Occipital lobe (tissue), 2 donors: ENCODE measurements around the gene ALG1L2. TPM values are rescaled to one million over a fixed set of nuclear protein-coding genes. Genes with fewer than 3 reads are reported as not detected.
"Not testable (repeated sequence)": the region's sequence is repeated elsewhere in the genome, so short reads cannot be mapped to it uniquely, and the experiment has no call there.

Experiments
- DNase-seq: peaks from one replicate; lab custom pipeline; 2025; lab: John Stamatoyannopoulos, UW
- total RNA-seq: library from RNA; depleted of rRNA; stranded (reverse); fragments of >200 nt; gene quantifications from one replicate; pipeline ENCODE4 v1.2.3, GENCODE V29; 2014

ALG1L2 gene
- total RNA-seq, 1 donor from 2014 or later, result 0.62 TPM

- no peak for DNase-seq
Measured at GRCh38 chr3:130093741-130094391, 12.2 kb downstream of the ALG1L2 start.

- DNase-seq, result not testable (repeated sequence)
Measured at GRCh38 chr3:130094491-130094941, 12.9 kb downstream of the ALG1L2 start.

DNA sequence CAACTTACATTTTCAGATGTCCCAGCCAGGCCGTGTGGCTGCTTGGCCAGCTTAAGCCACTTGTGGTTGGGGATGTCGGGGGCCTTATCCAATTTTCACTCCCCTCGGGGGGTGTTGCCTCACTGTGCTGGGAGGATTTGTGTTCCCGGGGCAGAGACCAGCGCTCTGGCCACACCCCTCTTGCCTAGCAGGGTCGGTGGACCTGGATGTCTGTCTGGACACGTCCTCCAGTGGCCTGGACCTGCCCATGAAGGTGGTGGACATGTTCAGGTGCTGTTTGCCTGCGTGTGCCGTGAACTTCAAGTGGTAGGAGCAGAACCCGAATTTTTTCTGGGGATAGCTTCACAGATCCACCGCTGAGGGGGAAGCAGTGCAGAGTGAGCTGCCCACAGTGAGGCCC, 14.2 kb downstream of the ALG1L2 start:
- DNase-seq, result not testable (repeated sequence)

- DNase-seq, result not testable (repeated sequence)
Measured at GRCh38 chr3:130097096-130097495, 15.5 kb downstream of the ALG1L2 start.

DNA sequence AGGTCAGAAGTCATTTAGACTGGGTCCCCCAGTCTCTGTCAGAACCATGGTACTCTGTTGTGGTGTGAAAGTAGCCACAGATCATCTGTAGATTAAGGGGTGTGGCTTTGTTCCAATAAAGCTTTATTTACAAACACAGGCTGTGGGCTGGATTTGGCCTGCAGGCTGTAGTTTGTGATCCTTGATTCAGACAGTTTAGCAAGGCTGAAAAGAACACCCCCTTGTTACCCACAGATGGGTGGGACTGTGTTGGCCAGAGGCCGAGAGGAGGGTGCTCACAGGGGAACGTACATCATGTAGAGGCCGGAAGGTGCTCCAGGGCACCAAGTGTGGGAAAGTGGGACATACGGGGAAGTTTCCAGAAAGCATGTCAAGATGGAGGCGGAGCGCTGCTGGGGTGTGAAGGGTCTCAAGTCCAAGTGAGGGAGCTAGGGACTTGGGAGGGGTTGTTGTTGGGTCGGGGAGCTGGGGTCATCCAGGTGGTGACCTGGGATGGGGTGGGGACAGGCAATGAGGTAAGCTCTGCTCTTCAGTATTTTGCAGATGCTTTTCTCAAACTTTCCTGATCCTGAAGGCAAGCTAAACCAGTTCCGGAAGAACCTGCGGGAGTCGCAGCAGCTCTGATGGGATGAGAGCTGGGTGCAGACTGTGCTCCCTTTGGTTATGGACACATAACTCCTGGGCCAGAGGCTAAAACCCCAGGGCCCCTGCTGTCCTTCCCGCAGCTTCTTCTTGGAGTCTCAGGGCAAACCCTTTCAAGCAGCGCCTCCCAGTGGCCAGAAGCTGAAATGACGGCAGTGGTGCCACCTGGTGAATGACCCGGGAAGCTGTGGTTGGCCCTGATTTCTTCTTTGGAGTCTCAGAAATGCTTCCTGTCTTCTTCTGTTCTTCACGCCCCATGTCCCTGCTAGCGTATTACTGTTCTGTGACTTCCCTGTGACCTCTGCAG, 16.3 kb downstream of the ALG1L2 start:
- DNase-seq, result not testable (repeated sequence)

GRCh38 chr3:130098639-130099385, 17.2 kb downstream of the ALG1L2 start:
- not testable (repeated sequence) for DNase-seq

- not testable (repeated sequence) for DNase-seq
Measured at GRCh38 chr3:130102545-130102944, 20.9 kb downstream of the ALG1L2 start.

DNA sequence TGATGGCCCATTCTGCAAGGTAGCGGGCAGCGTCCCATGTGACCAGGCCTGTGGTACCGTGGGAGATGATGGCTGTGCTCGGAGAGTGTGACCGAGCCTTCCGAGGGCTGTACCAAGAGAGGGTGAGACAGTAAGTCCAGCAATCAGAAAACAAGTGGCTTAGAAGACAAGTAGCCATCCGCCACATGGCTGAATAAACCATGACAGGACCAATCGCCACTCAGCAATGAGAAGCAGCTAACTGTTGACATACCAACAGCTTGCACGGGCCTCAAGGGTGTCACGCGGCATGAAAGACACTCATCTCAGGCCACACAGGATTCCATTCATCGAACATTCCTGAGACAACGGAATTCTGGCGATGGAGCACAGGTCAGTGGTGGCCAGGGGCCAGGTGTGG, 22.6 kb downstream of the ALG1L2 start:
- not testable (repeated sequence) for DNase-seq

- not testable (repeated sequence) for DNase-seq
Measured at GRCh38 chr3:130107333-130107995, 25.8 kb downstream of the ALG1L2 start.

- DNase-seq, result not testable (repeated sequence)
Measured at GRCh38 chr3:130108836-130109585, 27.4 kb downstream of the ALG1L2 start.

GRCh38 chr3:130110386-130111169, 28.9 kb downstream of the ALG1L2 start:
- not testable (repeated sequence) for DNase-seq

DNA sequence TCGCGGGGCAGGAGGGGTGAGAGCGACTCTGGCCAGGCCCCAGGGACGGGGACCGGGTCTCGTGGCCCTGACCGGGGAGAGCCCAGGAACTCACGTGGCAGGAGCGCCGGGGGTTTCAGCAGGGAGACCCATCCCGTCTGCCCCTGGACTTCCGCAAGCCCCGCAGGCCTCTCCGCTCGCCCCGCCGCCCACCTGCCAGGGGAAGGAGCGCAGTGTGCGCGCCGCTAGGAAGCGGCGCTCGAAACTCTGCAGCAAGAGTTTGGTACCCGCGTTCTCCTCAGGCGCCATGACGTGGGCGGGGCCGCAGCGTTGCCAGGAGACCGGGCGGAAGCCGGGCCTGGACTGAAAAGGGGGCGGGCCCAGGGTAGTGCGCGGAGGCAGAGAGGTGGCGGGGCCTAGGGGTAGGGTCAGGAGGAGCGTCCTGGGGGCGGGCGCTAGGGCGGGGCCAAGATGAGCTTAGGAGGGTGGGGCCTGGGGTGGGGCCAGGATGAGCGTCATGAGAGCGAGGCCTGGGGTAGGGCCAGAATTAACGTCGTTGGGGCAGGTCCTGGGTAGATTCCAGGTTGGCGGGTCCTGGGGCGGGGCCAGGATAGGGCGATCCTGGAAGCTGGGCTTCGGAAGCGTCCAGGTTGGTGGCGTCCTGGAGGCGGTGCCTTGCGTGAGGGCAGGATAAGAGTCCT, 29.7 kb downstream of the ALG1L2 start:
- peak; percentile 98 for DNase-seq

DNA sequence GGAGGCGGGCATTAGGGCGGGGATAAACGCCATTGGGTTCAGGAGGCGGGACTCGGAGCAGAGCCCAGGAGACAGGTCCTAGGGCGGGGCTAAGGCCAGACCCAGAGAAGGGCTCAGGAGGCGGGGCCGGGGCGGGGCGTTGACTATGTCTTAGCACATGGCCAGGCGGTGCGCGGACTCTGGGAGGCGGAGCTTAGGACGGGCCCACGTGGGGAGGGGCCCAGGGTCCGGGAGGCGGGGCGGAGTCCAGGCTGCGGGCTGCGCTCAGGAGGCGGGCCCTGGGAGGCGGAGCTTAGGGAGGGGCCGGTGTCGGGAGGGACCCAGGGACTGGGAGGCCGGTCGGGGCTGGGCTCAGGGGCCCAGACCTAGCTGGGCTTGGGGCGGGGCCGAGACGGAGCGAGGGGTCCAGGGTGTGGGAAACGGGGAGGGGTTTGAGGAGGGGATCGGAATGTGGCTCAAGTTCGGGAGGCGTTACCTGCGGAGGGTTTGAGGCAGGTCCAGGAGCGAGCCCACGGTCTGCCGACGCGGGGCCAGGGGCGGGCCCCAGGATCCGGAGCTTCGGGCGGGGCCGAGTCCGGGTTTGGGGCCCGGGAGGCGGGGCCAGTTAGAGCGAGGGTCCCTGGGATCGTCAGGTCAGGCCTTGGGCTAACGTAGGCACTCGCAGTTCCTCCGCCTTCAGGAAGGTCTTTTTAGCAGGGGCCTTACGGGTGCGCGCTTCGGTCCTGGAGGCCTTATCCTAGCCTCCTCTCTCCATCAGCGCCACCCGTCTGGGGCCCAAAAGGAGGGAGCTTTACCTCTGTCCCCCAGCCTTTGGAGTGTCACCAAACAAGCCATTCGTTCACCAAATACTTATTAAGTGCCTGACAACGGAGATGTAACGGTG, 30.5 kb downstream of the ALG1L2 start:
- DNase-seq, result peak; percentile 98

DNA sequence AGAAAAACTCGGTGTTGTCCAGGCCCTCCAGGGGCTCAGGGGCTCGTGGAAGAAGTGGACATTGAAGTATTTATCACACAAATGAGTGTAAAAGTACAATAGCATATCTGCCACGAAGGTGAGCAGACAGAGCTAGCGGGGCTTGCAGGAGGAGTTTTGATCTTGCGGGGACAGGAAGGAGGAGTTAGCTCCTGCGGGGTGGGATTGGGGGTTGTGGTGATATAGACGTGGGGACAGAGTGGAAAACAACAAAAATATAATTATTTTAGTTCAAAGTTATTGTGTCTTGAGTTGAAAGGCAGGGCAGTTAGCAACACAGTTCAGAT, 31.1 kb downstream of the ALG1L2 start:
- not testable (repeated sequence) for DNase-seq

DNA sequence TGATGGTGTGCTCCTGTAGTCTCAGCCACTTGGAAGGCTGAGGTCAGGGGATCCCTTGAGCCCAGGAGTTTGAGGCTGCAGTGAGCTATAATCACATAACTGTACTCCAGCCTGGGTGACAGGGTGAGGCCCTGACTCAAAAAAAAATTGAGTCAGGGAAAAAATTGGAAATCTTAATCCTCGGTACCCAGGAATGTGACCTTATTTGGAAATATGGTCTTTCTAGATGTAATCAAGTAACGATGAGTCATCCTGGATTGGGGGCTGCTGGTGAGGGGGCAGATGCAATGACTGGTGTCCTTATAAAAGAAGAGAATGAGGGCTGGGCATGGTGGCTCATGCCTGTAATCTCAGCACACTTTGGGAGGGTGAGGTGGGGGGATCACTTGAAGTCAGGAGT, 33.8 kb downstream of the ALG1L2 start:
- not testable (repeated sequence) for DNase-seq

DNA sequence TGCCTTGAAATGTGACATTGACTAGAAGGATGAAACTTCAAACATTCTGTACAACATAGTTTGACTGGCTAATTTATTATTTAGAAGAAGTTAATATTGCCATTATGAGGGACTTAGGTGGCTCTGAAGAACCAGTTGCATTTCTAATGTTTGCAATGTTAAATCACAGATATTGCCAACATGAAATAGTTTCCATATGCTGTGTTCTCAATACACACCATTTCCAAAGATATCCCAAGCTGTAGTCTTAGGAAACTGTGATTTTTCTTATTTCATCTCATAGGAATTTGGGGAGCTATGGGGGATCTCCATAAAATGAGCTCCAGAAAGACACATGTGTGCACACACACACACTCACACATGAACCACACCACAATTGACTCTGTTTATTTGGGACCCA, 36.3 kb downstream of the ALG1L2 start:
- DNase-seq, result no peak

DNA sequence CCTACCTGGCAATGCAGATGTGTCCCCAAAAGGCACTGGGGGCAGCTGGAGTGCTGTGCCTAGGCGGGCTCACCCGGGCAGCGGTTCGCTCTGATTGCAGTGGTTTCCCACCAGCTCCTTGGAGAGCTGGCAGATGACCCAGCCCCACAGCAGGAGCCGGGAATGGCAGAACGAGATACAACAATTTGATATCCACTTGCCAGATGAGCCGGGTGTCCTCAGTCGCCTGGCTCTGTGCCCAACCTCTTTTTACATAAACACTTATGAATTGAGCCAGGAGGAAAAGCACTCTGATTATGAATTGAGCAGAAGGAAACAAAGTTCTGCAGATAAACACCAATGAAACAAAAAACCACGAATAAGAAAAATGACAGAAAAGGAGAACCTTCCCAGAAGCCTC, 38.2 kb downstream of the ALG1L2 start:
- not testable (repeated sequence) for DNase-seq

DNA sequence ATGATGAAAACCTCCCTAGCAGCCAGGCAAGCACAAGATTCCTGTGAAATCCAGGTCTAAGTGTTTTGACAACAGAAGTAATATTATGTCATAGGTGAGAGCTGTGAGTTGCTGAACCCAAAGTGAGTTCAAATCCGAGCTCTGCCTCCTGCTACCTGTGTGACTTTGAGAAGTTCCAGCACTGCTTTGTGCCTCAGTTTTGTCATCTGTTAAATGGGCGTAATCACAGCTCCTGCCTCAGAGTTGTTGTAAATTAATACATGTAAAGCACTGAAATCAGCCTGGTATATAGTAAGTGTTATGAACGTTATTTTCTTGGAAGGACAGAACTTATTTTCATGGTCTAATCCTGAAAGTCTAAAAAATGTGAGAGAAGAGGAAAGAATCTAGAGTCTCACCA, 38.7 kb downstream of the ALG1L2 start:
- not testable (repeated sequence) for DNase-seq
